HG03064 (cell line): ENCODE measurements around the gene TNFRSF21.
"Not testable (repeated sequence)": the region's sequence is repeated elsewhere in the genome, so short reads cannot be mapped to it uniquely, and the experiment has no call there.

Experiments
- ATAC-seq: cut with Tn5 transposase; IDR thresholded peaks from one replicate; pipeline ENCODE4 v1.9.1; 2021; ENCODE audit warnings: low read depth; ENCODE audit not compliant: unreplicated experiment

The TNFRSF21 gene

DNA sequence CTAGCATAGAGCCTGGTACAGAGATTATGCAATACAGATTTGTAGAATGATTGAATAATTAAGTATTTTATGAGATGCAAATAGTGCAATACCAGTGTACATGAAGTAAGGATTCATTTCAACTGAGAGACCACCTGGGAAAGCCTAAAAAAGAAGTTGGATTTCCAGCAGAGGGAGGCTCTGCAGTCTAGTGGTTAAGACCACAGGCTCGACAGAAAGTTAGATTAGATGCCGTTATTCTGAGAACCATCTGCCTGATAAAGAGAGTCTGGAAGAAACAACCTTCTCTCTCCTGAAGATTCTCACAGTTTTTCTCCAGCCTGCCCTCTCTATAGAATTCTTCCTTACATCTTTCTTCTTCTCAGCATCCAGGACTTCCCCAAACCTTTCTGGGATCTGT is 13.6 kb upstream of the TNFRSF21 start:
- no peak for ATAC-seq

- no peak for ATAC-seq
Measured at GRCh38 chr6:47321577-47321976, 11.9 kb upstream of the TNFRSF21 start.

DNA sequence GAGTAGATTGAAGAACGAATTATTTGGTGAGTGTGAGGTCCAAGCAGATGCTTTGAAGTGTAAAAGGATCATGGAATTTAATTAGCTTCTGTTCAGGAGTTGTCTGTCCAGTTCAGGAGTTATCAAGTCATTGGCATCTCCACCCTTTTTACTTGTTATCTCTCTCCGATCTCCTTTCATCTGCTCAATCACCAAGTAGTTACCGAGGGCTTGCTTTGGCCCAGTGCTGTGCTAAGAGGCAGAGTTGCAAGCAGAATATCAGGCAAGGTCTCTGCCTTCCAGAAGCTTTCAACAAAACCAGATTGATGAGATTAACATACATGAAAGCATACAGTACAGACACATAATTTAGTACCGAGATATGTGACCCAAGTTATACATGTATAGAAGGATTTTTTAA is 10.2 kb upstream of the TNFRSF21 start:
- ATAC-seq = no peak

DNA sequence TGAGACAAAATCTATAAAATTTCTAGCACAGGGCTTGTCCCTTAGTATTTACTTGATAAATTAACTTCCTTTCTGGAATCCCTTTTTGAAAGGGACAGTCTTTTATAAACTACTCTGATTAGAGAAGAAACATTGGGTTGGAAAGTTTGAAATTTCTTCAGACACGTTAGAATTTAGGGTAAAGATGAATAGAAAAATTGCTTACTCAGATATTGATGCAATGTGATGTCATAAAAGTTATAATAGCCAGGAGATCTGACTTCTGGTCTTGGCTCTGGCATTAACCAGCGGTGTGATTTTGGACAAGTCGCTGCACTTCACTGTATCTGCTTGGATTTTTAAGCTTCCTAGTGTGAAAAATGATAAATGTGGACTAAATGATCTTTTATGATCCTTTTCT is 9.7 kb upstream of the TNFRSF21 start:
- no peak for ATAC-seq

GRCh38 chr6:47318236-47318989 is 8.7 kb upstream of the TNFRSF21 start:
- ATAC-seq = no peak

DNA sequence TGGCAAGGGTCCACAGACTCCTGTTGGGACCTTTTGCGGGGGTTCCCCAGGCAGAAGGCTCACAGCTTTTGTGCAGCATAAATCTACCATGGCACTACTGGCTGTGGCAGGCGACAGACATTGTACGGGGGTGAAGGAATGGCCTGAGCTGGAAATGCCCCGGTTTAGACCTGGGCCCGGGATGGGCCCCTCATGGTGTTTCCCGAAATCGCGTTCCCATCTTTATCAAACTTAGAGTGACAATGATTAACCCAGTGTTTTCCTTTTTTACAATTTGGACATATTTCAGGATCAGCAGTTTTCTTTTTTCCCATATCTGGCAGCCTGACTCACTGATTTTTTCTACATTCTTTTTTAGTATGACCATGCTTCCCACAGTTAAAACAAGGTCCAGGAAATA is 5.5 kb upstream of the TNFRSF21 start:
- not testable (repeated sequence) for ATAC-seq

- no peak for ATAC-seq
Measured at GRCh38 chr6:47310131-47310480, 401 bp upstream of the TNFRSF21 start.

DNA sequence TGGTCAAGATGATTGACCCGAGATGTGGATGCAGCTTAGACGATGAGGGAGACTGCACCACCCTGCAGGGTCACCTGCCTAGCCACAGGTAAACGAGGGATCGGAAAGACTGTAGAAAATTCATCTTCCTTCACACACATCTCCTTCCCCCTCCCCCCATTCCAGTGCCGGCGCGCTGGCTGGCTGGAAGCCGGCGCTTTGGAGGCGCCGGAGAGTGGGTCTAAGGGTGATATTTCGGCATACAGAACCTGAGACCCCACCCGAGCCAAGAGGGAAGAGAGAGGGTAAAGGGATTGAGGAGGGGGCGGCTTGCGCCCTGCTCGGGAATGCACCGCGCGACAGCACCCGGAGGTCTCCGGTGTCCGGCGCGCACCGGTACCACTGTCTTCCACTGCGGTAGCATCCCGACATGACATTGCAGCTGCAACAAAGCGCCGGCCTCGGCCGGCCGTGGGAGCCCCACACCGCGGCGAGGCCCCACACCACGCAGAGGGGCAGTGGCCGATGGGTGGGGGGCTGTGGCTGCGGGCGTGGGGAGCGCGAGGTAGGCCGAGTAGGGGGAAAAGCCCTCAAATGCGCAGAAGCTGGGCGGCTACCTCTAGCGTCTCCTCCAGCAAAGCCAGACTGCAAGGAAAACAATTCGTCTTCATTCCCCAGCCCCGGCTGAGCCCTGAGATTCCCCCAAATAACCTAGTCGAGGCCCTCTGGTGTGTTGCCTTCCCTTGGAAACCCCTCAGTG is 984 bp downstream of the TNFRSF21 start:
- ATAC-seq = no peak

DNA sequence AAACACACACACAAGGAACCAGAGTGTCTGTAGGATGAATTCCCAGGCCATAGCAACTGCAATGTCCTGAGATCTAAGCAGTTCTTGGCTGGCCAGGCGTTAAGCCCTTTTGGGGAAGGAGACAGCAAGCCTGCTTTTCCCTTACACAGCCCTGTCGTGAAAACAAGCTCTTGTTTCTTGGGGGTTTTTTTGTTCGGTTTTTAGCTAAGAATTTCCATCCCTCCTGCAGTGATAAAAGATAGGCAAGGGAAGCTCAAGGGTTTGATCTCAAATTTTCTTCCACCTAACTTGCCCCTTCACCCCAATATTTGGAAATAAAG is 1.5 kb downstream of the TNFRSF21 start:
- no peak for ATAC-seq

- no peak for ATAC-seq
Measured at GRCh38 chr6:47307362-47308197, 2.1 kb downstream of the TNFRSF21 start.

DNA sequence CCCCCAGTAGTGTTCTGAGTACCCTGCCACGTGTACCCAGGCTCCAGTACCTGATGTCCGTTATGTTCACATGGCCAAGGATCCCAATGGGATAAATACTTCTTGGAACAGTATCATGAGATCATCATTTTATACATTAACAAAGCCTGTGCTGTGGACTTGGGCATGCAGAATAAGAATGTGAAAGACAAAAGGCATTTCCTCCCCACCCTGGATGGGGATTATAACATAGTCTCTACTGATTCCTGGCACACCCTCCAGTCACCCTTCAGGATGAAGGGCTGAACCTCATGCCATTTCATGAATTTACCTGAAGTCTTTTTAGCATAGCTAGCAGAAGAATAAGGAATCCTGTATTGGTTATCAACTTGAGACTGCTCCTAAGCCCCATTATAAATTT is 2.8 kb downstream of the TNFRSF21 start:
- ATAC-seq = no peak

- ATAC-seq = no peak
Measured at GRCh38 chr6:47303861-47304260, 5.8 kb downstream of the TNFRSF21 start.

- ATAC-seq = no peak
Measured at GRCh38 chr6:47303342-47303741, 6.4 kb downstream of the TNFRSF21 start.

DNA sequence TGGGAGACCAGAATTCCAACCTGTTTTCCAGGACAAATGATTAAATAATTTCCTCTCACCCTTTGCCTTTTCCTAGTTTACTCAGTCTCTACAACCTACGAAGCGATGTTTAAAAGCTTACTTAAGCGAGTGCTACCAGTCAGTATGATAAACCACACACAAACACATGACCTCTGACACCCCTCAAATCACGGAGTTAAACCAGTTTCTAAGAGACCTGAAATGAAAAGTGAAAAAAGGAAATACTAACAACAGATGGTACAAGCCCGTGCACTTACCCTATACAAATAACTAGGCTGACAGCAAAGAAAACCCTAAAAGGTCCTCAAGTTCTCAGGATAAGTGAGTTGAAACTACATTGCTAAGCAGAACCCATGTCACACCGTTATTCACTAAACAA is 7.7 kb downstream of the TNFRSF21 start:
- peak; percentile 64 for ATAC-seq

GRCh38 chr6:47301441-47301840 is 8.3 kb downstream of the TNFRSF21 start:
- no peak for ATAC-seq

- no peak for ATAC-seq
Measured at GRCh38 chr6:47300417-47300816, 9.3 kb downstream of the TNFRSF21 start.

DNA sequence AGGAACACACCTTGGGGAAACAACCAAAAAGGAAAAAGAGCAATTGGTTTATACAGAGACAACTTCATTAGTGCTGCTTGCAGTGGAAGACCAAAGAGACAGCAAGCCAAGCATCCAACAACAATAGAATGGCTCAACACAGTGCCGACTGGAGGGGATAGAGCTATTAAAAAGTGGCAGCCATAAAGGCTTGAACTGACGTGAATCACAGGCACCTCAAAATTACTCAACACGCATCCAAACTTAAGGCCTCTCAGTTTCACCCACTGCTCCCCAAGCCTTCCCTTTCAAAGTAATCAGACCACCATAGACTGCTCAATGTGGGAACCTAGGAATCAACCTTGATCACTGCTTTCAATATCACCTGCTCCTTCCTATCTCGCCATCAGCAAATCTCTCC is 9.7 kb downstream of the TNFRSF21 start:
- no peak for ATAC-seq

DNA sequence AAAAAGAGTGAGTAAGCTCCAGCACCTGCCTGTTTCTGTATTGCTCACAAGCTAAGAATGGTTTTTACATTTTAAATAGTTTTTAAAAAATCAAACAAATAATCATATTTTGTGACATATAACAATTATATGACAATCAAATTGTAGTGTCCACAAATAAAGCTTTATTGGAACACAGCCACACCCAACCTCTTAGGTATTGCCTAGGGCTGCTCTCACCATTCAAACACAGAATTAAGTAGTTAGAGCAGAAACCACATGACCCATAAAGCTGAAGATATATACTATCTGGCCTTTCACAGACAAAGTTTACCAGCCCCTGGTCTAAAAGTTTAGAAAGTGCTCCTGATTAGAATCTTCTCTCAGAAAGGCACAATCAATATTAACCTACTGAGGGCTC is 11.2 kb downstream of the TNFRSF21 start:
- no peak for ATAC-seq

DNA sequence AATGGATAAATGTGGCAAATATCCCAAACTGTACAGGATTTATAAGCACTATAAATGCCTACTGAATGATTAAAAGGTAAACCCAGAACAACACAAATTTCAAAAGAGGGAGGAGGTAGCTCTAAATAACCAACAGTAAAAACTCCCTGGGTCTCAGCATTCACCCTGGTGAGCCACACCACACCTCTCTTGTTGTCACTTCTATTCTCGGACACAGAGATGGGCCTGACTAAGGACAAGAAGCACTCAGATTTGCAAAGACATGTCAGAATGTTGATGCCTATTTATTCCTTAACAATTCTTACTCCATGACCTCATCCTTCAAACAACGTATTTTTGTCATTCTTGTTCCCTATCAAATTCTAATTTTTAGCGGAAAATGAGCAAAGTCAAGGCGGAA is 14.7 kb downstream of the TNFRSF21 start:
- no peak for ATAC-seq

- ATAC-seq = no peak
Measured at GRCh38 chr6:47292944-47293343, 16.8 kb downstream of the TNFRSF21 start.

- no peak for ATAC-seq
Measured at GRCh38 chr6:47292027-47292426, 17.7 kb downstream of the TNFRSF21 start.
